Amygdala (tissue), 56 donors: ENCODE data around the gene CD44.

Source experiments
- DNase-seq, 56 donors: peaks; one replicate each; lab custom pipeline; 2025; lab: John Stamatoyannopoulos, UW

Gene CD44

DNA sequence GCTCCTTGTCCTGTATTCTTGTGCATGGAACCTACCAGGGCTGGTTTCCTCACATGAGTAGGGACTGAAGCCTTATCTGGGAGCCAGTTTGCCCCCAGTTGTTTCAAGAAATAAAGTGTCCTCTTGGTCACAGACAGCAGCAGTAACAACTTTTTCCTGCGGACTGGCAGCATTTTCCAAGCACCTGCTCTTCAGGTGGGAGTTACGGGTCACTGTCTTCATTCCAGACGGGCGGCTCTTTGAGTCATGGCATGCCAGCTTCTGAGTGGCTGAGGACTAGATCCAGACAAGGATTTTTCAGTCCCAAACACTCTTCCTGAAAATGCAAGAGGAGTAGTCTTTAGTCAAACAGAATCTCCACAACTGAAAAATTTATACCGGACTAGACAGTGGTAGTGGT, 2.7 kb upstream of the CD44 start:
- DNase-seq: no peak

DNA sequence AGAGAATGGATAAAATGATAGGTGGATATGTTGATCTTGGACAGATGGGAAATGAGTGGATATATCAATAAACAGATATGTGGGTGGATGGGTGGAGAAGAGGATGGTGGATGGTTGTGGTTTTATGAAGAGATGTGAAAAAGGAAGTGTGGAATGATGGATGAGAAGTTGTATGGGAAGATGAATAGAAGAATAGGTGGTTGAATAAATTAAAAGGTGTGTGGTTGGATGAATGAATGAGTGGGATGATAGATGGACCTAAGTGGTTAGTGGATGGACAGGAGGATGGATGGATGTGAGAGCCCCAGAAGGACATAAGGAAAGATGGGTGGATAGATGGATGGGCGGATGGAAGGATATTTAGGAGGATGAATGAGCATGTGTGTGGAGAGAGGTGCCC, 913 bp upstream of the CD44 start:
- no peak for DNase-seq

- DNase-seq: no peak
Measured at GRCh38 chr11:35138606-35138942, 397 bp upstream of the CD44 start.

GRCh38 chr11:35139722-35140282, 831 bp downstream of the CD44 start:
- no peak for DNase-seq

DNA sequence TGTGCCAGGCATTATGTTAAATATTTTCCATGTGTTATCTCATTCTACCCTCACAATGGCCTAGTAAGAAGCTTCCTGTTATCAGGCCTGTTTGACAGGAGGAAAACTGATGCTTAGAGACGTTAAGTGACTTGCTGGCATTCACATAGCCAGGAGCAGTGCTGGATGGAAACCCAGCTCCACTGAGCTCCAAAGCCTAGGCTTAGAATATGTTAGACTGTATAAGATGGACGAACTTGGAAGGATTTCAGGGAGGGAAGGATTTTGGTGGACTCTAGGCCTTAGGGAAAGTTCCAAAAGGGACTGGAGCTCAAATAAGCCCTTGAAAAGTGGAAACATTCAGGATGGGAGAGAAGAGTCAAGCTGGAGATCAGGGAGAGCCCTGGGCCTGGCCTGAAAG, 2.1 kb downstream of the CD44 start:
- no peak for DNase-seq

GRCh38 chr11:35141571-35141971, 2.6 kb downstream of the CD44 start:
- peak in 10 of 56 donors; percentile 4 to 47 (median 16) for DNase-seq

GRCh38 chr11:35142481-35143075, 3.6 kb downstream of the CD44 start:
- no peak for DNase-seq

DNA sequence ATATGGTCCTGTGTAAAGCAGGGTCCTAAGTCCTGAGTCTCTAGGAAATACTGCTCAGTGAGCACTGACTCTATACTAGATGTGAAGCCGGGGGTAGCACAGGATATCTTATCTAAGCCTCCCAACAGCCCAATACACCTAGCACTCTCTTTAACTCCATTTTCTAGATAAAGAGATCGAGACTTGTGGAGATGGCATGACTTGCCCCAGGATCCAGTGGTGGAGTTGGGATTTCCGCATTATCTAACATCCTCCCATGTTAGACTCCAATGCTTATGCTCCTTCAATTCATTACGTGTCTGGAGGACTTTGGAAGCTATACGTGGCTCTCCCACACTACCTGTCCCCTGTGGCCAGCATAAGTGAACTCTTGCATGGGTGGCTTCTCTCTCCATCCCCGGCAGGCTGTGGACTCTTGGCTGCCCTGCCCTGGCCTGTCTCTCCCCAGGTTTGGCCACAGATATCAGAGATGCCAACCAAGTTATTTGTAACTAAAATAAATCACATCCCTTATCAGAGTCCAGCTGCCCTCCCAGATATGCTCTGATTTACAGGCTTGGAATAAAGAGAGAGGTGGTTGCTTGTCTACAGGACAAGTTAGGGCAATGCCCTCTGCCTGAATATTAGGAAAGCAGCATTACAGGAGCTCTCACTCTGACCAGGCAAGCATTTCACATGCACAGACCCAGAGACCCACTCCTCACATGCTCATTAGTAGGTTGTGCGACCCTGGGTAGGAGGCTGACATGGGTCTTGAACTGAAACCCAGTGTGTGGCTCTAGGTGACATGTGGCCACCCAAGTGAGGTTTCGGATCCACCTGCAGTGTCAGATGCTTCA, 4.5 kb downstream of the CD44 start:
- DNase-seq: no peak

- peak in 2 of 56 donors; percentile 12 to 16 for DNase-seq
Measured at GRCh38 chr11:35144136-35144741, 5.3 kb downstream of the CD44 start.

DNA sequence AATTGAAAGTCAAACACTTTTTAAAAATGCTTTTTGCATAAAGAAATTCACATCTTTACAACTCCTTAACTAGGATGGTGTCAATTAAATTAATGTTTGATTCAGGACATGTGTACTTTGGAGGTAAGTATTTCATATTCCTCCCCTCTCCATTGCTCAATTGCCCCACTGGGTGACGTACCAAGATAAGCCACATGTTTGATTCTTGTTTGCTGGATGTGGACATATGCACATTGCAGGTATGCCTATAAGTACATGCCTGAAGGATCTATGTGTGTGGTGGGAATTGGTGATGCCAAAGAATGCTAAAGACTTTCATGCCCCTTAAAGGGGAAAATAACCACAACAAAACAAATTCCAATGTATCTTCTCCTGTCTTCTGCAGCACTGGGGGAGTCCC, 5.8 kb downstream of the CD44 start:
- no peak for DNase-seq

GRCh38 chr11:35145271-35145670, 6.3 kb downstream of the CD44 start:
- DNase-seq: no peak

DNA sequence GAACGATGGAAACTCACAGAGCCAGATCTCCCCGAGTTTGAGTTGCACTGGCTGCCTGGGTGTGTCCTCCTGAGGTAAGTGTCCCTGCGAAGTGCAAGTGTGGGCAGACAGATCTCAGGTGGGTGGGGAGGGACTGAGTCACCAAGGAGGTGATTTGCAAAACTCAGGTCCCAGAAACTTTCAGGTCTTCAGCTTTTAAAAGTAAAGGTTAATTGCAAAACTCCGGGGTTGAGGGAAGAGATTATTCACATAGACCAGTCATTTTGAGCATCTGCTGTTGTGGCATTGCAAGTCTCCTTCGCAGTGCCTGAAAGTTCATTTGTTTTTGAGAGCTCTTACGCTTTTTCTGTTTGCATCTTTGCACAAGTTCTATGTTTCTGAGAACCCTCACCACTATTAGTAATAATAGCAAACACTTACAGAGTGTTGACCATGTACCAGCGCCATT, 7.1 kb downstream of the CD44 start:
- no peak for DNase-seq

- no peak for DNase-seq
Measured at GRCh38 chr11:35146711-35147110, 7.7 kb downstream of the CD44 start.

DNA sequence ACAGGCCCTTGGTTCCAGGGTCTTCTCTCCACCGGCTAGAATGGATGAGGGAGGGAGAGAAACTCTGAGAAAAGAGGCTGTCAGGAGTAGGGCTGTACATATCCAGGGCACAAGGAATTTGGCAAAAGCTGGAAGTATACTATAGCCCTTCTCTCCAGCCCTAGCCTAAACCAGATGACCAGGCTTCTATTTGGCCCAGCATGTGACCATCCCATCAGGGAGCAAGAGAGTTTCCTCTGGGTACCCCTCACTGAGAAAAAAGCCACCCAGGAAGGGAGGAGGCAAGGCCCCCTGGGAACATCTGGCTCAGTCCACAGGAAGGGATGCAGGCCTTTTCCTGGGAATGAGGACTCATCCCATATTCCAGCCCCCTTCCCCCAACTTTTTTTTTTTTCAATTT, 8.3 kb downstream of the CD44 start:
- no peak for DNase-seq

DNA sequence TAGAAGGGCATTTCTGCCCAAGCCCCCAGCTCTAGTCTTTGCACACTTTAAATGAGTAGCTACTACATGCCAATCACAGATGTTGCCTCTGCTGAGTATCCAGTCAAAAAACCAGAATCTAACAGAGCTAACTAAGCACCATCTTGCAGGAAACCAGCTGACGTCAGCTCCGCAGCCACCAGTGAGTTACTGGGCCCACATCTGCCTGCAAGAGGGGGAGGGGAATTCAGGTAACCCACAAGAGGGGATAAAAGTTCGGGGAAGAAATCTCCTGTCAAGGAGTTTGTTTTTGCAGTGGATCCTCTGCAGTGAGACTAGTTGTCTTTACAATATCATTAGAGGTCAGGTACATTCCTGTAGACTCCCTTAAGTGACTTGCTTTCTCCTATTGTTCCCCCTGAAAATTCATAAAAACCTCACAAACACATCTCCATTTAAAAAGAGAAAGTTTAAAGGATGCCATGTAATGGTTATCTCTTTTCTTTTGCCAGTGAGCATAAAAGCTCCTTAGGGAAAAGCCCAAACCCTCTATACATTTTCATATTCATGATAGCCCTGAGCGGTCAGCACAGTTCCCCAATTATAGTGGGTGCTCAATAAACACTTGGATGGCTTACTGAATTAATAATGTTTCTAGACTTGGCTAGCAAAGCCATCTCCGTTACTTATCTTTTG, 9.3 kb downstream of the CD44 start:
- no peak for DNase-seq

- DNase-seq: no peak
Measured at GRCh38 chr11:35150454-35150853, 11.5 kb downstream of the CD44 start.

GRCh38 chr11:35151241-35151640, 12.3 kb downstream of the CD44 start:
- DNase-seq: no peak

DNA sequence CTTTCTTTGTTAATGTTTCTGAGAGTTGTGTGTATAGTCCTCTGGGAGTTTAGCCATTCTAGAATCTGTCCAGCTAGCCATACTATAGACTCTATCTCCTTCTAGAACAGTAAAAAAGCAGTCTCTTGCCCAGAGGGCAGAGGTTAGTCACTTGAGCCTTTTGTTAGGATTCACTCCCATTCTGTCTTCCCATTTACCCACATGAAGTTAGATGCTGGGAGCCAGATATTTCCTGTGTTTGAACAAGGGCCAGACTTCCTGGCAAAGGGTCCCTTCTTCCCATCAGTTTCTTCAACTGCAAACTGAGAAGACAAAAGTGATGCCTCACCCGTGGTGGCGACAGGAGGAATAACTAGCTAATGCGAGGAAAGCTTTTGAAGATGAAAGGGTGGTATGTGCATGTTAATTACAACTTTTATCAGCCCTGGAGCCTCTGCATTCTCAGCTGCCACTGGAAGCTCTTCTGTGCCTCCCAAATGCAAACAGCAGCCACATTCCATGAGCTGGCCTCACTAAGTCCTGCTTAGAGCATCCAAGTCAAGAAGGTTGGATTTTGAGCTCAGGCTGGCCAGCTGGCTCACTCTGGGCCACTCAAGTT, 12.8 kb downstream of the CD44 start:
- no peak for DNase-seq

DNA sequence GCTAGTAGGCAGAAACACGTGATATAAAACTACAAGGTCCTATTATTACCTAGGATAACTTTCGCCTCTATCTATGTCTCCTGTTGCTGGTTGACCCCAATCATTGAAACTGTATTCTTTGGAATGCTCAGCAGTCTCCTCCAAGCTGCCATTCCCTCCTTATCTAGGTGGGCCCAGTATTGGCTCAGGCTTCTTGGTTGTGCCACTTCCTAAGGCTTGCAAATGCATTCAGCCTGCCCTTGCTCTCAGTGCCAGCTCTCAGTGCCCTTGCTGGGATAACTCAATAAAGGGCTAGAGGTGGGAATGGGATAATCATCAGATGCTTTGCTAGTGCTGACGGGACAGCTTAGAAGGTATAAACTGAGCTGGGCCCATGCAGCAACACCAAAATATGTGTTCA, 13.6 kb downstream of the CD44 start:
- no peak for DNase-seq

DNA sequence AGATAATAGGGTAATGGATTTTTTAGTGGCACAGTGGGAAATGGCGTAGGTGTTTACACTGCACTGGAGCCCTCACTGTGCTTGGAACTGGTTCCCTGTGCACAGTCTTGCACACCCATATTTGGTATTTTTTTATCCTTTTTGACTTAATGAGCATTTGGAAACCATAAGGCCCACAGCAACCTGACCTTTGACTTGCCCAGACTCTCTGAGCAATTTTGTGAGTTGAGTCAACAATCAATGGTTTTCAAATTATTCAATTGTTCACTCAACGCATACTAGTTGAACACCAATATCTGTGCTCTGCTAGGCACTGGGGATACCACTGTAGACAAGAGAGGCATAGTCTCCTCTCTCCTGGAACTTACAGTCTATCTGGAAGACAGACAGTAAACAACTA, 14.3 kb downstream of the CD44 start:
- DNase-seq: no peak

DNA sequence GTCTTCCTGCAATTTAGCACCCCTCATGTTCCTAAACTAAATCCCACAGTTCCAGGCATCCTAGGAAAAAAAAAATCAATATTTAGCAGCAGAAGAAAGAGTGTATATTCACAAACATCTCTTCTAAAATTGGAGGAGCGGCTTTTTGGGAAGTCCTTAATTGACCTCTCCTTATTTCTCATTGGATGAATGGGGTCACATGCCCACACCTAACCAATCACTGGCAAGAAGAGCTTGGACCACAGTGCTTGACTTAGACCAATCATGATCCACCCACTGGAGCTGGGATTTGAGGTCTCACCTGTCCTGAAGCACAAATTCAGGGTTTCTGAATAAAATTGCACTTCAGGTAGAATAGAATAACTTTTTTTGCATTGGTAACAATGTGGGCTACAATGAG, 16.0 kb downstream of the CD44 start:
- no peak for DNase-seq
